HG03469 (cell line): ENCODE measurements around the gene TRMT11.
"Not testable (repeated sequence)": the region's sequence is repeated elsewhere in the genome, so short reads cannot be mapped to it uniquely, and the experiment has no call there.

ENCODE experiments used
- ATAC-seq: cut with Tn5 transposase; IDR thresholded peaks from one replicate; pipeline ENCODE4 v1.9.1; 2021; ENCODE audit warnings: mild to moderate bottlenecking, moderate library complexity, moderate number of reproducible peaks; ENCODE audit not compliant: unreplicated experiment

The TRMT11 gene

GRCh38 chr6:126040826-126041225, 54.5 kb downstream of the TRMT11 start:
- no peak for ATAC-seq

GRCh38 chr6:126041516-126041915, 55.2 kb downstream of the TRMT11 start:
- no peak for ATAC-seq

GRCh38 chr6:126042001-126042419, 55.7 kb downstream of the TRMT11 start:
- ATAC-seq: no peak

GRCh38 chr6:126047648-126048047, 61.3 kb downstream of the TRMT11 start:
- ATAC-seq: no peak

- no peak for ATAC-seq
These were observed 62.3 kb downstream of the TRMT11 start for GRCh38 chr6:126048635-126049034.

- ATAC-seq: no peak
These were observed 64.5 kb downstream of the TRMT11 start for GRCh38 chr6:126050795-126051194.

GRCh38 chr6:126051791-126052190, 65.5 kb downstream of the TRMT11 start:
- ATAC-seq: no peak

- ATAC-seq: no peak
These were observed 66.1 kb downstream of the TRMT11 start for GRCh38 chr6:126052485-126052884.

GRCh38 chr6:126054258-126054702, 67.9 kb downstream of the TRMT11 start:
- no peak for ATAC-seq

- ATAC-seq: no peak
These were observed 68.5 kb downstream of the TRMT11 start for GRCh38 chr6:126054802-126055201.

GRCh38 chr6:126055449-126055848, 69.1 kb downstream of the TRMT11 start:
- ATAC-seq: no peak

GRCh38 chr6:126056355-126057004, 70.1 kb downstream of the TRMT11 start:
- ATAC-seq: no peak

GRCh38 chr6:126058085-126058484, 71.7 kb downstream of the TRMT11 start:
- ATAC-seq: not testable (repeated sequence)

- no peak for ATAC-seq
These were observed 74.1 kb downstream of the TRMT11 start for GRCh38 chr6:126060400-126060799.

- ATAC-seq: peak; percentile 53
These were observed 77.3 kb downstream of the TRMT11 start for GRCh38 chr6:126063512-126064146.

- ATAC-seq: no peak
These were observed 78.0 kb downstream of the TRMT11 start for GRCh38 chr6:126064257-126064747.

GRCh38 chr6:126064748-126065401, 78.5 kb downstream of the TRMT11 start:
- ATAC-seq: no peak

- no peak for ATAC-seq
These were observed 80.0 kb downstream of the TRMT11 start for GRCh38 chr6:126066053-126067048.

- ATAC-seq: no peak
These were observed 80.7 kb downstream of the TRMT11 start for GRCh38 chr6:126067073-126067472.

- ATAC-seq: no peak
These were observed 83.1 kb downstream of the TRMT11 start for GRCh38 chr6:126069449-126069848.
